Astrocyte of the cerebellum (primary cell): ENCODE measurements around the gene EHD3.

Source experiments
- DNase-seq: peaks from one replicate; pipeline ENCODE4 v3.0.0-alpha.2; 2011; ENCODE audit warnings: low read depth
- H3K4me3 ChIP-seq: 2 replicates; pipeline ENCODE4 v1.5.1; 2011; ENCODE audit warnings: mild to moderate bottlenecking, low read depth, low read length, moderate library complexity
- CTCF ChIP-seq: IDR thresholded peaks from 2 replicates; pipeline ENCODE4 v1.5.1; 2012; ENCODE audit warnings: low read length, low read depth, moderate library complexity, mild to moderate bottlenecking; ENCODE audit errors: missing control alignments
- in situ Hi-C: cut with HindIII; loops from 2 replicates; pipeline ENCODE4 v1.10.0; 2017; ENCODE audit warnings: low sequenced_read_pairs

The EHD3 gene

GRCh38 chr2:31266804-31267203 lies 32.9 kb downstream of the EHD3 start:
- no peak for TF ChIP-seq CTCF
- H3K4me3 ChIP-seq, result no peak overlapping the region
- in situ Hi-C loops, result no loop called here
- DNase-seq, result no peak

GRCh38 chr2:31267437-31268120 lies 33.6 kb downstream of the EHD3 start:
- H3K4me3 ChIP-seq, result no peak overlapping the region
- no peak for DNase-seq
- no peak for TF ChIP-seq CTCF
- in situ Hi-C loops, result no loop called here

GRCh38 chr2:31268344-31268743 lies 34.4 kb downstream of the EHD3 start:
- H3K4me3 ChIP-seq, result no peak overlapping the region
- no peak for TF ChIP-seq CTCF
- DNase-seq, result no peak
- in situ Hi-C loops, result no loop called here

- no peak for TF ChIP-seq CTCF
- no peak for DNase-seq
- in situ Hi-C loops, result no loop called here
- no peak overlapping the region for H3K4me3 ChIP-seq
Measured at GRCh38 chr2:31269087-31269486, 35.1 kb downstream of the EHD3 start.

GRCh38 chr2:31270131-31270530 lies 36.2 kb downstream of the EHD3 start:
- TF ChIP-seq CTCF, result no peak
- DNase-seq, result peak; percentile 19
- in situ Hi-C loops, result no loop called here
- H3K4me3 ChIP-seq, result no peak overlapping the region

- no peak for DNase-seq
- in situ Hi-C loops, result no loop called here
- no peak overlapping the region for H3K4me3 ChIP-seq
- TF ChIP-seq CTCF, result no peak
Measured at GRCh38 chr2:31270822-31271231, 36.9 kb downstream of the EHD3 start.
